NOMO-1 (cell line): ENCODE data around the gene ATXN7L1.

Experiments
- DNase-seq, 2 experiments: peaks; one replicate each; lab custom pipeline; 2025; ENCODE audit not compliant: unreplicated experiment in 2 of 2; lab: John Stamatoyannopoulos, UW

ATXN7L1 gene

DNA sequence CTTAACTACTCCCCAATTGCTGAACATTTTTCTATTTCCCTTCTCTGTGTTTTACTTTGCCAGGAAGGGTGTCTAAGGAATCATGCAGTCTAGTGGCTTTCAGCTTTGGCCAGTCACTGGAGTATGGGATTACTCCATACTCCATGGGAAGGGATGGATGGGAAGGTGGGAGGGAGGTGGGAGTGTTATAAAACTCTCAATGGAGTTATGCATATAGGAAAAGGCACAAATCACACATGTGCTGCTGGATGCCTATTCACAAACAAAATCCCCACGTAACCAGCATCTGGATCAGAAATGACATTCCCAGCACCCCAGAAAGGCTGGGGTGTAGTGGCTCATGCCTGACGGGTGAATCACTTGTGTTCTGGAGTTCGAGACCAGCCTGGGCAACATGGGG, 125.3 kb downstream of the ATXN7L1 start:
- no peak for DNase-seq

- no peak for DNase-seq
Observed at GRCh38 chr7:105748701-105749100, 127.7 kb downstream of the ATXN7L1 start.

- DNase-seq = no peak
Observed at GRCh38 chr7:105745681-105746330, 130.6 kb downstream of the ATXN7L1 start.

DNA sequence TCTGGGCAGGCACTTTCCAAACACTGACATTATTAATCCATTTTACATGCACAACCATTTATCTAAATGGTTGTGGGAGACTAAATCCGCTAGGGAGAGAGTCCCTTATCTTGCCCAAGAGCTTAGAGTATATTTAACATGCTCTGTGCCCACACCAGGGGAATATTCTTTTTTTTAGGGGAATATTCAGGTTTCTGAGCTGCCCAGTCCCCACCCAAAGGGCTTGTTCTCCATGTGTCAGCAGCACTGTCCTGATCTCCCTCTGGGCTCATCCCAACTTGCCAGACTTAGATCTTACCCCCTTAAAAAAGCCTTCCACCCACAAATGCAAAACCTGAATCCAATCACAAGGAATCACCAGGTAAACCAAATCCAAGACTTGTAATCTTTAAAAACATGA, 132.1 kb downstream of the ATXN7L1 start:
- no peak for DNase-seq

GRCh38 chr7:105743351-105744090, 132.9 kb downstream of the ATXN7L1 start:
- DNase-seq = peak in 1 of 2 experiments; percentile 33

DNA sequence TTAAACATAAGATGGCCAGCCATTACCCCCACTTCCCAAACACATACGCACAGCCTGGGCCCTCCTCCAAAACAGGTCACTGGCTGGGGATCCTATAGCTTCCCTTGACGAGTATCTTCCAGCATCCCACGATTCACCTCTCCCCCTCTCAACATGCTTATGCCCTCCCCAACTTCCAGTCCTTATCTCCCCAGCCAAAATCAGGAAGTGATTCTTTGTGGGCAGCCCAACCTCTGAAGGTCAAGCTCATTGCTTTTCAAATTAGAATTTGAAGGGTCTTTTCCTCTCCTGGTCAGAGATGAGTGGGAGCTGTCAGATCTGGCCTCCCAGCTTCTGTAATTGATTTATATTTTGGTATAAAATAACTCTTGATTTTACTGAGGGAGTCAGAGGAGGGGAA, 133.6 kb downstream of the ATXN7L1 start:
- peak in 1 of 2 experiments; percentile 22 for DNase-seq

DNA sequence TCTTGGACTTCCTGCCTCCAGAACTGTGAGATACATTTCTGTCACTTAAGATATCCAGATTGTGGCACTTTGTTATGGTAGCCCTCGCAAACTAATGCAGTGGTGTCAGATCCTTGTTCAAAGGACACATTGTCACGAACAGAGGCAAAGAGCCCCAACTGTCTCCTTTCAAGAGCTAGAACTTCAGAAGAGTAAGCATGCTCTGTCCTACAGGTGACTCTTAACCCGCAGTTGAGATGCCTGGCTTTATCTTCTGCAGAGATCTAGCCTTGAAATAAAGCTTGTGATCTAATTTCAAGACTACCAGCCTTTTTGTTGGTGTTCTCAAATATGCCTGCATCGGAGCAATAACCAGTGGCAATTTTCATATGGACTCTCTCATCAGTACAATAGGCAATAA, 134.4 kb downstream of the ATXN7L1 start:
- DNase-seq = no peak

- DNase-seq = no peak
Observed at GRCh38 chr7:105738133-105738532, 138.3 kb downstream of the ATXN7L1 start.

DNA sequence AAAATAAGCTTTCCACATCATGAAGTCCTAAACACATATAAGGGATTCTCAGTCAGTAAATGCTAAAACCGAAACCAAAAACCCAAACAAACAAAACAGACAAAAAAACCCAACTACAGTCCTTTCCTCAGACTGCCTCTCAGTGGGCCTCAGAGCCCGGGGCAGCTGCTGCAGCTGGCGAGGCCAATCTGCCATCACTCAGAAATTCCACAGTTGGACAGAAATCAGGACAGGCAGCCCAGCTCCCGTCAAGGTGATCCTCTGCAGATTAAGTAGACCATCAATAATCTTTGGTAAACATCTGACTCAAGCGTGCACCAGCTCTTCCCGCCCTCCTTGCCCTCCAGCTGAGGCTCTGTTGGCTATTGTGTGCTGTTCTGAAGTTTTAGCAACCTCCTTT, 142.2 kb downstream of the ATXN7L1 start:
- DNase-seq = no peak

DNA sequence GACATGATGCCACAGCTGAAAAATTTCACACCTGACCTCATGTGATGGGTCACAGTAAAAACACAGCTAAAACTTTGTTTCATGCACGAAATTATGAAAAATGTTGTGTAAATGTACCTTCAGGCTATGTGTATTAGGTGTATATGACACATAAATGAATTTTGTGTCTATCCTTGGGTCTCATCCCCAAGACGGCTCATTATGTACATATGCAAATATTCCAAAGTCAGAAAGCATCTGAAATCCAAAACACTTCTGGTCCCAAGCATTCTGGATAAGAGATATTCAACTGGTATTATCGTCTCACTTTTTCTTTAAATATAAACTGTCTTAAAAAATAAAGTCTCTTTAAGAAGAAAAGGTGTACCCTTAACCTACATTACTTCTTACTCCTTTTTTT, 145.4 kb downstream of the ATXN7L1 start:
- DNase-seq = no peak

DNA sequence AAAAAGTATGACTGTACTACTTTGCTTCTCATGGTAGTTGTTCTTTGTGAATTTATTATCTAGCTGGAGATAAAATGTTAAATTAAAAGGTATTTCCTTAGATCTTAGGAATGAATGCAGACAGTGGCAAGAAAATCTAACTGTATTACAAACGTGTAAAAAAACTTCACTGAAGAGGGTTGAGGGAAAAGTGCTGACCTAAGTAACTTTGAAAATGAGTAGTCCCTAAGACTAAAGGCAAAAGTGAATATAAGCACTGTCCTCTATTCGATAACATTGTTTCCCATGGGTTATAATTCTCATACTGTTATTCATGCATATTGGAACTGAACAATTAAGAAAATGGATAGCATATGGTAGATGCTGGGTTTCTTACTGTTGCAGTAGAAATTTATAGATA, 148.4 kb downstream of the ATXN7L1 start:
- DNase-seq = no peak

- DNase-seq = no peak
Observed at GRCh38 chr7:105724688-105725087, 151.7 kb downstream of the ATXN7L1 start.

GRCh38 chr7:105723572-105723971, 152.8 kb downstream of the ATXN7L1 start:
- no peak for DNase-seq

DNA sequence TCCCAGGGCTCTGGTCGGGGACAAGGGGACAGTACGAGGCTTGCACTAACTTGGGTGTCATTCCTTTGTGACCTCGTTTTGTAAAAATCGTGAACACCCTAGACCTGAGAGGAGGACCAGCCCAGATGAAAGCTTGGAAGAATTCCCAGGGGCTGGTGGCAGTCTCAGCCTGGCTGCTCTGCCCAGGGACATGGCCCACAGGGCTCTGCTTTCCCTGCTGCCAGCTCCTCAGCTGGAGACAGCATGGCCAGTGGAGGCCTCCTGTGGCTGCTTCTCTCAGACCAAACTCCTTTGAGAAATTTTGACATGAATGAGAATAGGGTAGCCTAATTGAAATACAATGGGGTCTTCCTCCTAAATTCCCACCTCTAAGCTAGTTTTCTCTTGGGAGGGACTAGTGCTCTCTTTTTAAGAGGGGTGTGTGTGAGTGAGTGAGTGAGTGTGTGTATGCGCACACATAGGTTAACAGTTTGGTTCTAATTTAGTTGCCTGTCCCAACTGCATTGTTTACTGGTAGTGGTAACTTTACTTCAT, 154.8 kb downstream of the ATXN7L1 start:
- DNase-seq = no peak

DNA sequence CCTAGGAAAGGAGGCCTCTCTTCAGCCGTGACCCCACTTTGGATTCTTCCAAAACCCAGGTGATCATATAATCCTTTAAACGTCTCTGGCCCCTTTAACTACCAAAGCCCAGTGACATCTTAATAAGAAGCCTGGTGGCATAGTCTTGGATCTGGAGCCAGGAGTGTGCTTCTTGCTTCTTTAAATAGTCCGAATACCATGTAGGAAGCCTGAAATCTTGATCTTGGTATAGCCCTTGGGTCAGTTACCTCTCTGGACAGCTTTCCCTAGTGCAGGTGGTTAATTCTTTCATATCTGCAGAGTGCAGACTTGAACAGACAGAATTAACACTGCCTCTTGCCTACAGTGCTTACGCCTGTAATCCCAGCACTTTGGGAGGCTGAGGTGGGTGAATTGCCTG, 156.5 kb downstream of the ATXN7L1 start:
- no peak for DNase-seq

DNA sequence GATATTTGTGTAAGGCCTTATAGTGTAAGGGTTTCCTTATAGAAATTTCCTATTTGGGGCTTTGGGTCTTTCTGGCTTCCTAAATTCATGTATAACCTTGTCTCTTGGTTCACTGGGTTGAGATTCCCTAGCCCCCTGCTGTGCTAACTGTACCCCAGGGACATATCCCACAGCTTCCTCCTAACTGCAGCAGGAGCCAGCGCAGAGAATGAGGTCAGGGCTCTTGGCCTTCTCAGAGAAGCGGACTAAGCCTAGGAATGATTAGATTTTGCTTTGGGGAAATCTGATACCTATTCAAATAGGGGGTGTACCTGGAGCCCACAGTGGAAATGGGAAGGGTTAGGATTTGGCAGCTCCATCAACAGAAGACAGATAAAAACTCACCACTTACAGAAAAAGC, 157.0 kb downstream of the ATXN7L1 start:
- no peak for DNase-seq

- peak; percentile 2 to 41 for DNase-seq
Observed at GRCh38 chr7:105718511-105718925, 157.9 kb downstream of the ATXN7L1 start.

DNA sequence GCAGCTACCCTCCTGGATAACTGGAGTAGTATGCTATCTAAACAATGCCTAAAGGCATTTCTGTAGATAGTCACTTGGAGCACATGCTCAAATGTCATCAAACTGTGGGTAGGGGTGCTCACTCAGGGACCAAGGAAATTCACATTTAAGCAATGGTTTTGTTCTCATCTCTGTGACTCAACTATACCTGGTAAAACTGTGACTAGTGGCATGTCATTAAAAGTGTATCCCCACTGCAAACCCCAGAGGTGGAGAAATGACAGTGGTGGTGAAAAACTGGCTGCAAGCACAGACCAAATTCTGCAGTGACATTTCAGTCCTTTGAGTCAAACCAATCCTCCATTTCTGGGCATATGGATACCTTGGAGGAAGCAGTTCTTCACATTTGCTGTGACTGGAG, 160.9 kb downstream of the ATXN7L1 start:
- DNase-seq = no peak

- no peak for DNase-seq
Observed at GRCh38 chr7:105713488-105714465, 162.6 kb downstream of the ATXN7L1 start.

- DNase-seq = peak; percentile 17 to 19
Observed at GRCh38 chr7:105712877-105713276, 163.5 kb downstream of the ATXN7L1 start.
